GM12872 (cell line): ENCODE measurements around the gene RENBP.

Experiments used
- TF ChIP-seq, protein P1 (sequence below): IDR thresholded peaks from 3 replicates; pipeline ENCODE4 v1.5.1; 2011; ENCODE audit warnings: low read depth, mild to moderate bottlenecking, low read length, moderate library complexity; ENCODE audit not compliant: insufficient read depth

The RENBP gene

DNA sequence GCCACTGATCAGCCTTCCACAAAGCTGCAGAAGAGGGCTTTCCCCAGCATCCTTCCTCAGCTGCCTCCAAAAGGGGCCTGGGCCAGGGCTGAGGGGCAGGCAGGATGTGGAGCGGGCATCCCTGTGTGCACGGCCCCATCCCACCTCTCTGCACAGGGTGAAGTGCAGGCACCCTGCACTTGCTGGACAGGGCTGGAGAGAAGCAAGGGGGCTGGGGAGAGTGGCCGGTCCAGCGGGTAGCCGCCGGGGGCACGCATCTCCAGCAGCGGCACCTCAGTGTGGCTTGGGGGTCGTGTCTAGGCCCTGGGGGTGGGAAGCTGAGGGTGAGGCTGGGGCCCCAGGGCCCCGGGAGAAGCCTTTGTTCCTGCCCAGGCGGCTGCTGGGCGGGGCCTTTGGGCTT is 37.0 kb downstream of the RENBP start:
- TF ChIP-seq, protein P1, sequence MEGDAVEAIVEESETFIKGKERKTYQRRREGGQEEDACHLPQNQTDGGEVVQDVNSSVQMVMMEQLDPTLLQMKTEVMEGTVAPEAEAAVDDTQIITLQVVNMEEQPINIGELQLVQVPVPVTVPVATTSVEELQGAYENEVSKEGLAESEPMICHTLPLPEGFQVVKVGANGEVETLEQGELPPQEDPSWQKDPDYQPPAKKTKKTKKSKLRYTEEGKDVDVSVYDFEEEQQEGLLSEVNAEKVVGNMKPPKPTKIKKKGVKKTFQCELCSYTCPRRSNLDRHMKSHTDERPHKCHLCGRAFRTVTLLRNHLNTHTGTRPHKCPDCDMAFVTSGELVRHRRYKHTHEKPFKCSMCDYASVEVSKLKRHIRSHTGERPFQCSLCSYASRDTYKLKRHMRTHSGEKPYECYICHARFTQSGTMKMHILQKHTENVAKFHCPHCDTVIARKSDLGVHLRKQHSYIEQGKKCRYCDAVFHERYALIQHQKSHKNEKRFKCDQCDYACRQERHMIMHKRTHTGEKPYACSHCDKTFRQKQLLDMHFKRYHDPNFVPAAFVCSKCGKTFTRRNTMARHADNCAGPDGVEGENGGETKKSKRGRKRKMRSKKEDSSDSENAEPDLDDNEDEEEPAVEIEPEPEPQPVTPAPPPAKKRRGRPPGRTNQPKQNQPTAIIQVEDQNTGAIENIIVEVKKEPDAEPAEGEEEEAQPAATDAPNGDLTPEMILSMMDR = no peak

DNA sequence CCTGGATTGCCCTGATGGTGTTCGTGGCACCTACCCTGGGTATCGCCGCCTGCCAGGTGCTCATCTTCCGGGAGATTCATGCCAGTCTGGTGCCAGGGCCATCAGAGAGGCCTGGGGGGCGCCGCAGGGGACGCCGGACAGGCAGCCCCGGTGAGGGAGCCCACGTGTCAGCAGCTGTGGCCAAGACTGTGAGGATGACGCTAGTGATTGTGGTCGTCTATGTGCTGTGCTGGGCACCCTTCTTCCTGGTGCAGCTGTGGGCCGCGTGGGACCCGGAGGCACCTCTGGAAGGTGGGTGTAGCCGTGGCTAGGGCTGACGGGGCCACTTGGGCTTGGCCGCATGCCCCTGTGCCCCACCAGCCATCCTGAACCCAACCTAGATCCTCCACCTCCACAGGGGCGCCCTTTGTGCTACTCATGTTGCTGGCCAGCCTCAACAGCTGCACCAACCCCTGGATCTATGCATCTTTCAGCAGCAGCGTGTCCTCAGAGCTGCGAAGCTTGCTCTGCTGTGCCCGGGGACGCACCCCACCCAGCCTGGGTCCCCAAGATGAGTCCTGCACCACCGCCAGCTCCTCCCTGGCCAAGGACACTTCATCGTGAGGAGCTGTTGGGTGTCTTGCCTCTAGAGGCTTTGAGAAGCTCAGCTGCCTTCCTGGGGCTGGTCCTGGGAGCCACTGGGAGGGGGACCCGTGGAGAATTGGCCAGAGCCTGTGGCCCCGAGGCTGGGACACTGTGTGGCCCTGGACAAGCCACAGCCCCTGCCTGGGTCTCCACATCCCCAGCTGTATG is 38.1 kb downstream of the RENBP start:
- TF ChIP-seq, protein P1 = no peak

DNA sequence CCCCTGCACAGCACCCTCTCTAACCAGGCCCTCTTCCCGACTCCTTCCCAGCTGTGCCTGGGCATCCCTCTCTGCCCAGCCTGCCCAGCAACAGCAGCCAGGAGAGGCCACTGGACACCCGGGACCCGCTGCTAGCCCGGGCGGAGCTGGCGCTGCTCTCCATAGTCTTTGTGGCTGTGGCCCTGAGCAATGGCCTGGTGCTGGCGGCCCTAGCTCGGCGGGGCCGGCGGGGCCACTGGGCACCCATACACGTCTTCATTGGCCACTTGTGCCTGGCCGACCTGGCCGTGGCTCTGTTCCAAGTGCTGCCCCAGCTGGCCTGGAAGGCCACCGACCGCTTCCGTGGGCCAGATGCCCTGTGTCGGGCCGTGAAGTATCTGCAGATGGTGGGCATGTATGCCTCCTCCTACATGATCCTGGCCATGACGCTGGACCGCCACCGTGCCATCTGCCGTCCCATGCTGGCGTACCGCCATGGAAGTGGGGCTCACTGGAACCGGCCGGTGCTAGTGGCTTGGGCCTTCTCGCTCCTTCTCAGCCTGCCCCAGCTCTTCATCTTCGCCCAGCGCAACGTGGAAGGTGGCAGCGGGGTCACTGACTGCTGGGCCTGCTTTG is 38.9 kb downstream of the RENBP start:
- TF ChIP-seq, protein P1 = no peak

DNA sequence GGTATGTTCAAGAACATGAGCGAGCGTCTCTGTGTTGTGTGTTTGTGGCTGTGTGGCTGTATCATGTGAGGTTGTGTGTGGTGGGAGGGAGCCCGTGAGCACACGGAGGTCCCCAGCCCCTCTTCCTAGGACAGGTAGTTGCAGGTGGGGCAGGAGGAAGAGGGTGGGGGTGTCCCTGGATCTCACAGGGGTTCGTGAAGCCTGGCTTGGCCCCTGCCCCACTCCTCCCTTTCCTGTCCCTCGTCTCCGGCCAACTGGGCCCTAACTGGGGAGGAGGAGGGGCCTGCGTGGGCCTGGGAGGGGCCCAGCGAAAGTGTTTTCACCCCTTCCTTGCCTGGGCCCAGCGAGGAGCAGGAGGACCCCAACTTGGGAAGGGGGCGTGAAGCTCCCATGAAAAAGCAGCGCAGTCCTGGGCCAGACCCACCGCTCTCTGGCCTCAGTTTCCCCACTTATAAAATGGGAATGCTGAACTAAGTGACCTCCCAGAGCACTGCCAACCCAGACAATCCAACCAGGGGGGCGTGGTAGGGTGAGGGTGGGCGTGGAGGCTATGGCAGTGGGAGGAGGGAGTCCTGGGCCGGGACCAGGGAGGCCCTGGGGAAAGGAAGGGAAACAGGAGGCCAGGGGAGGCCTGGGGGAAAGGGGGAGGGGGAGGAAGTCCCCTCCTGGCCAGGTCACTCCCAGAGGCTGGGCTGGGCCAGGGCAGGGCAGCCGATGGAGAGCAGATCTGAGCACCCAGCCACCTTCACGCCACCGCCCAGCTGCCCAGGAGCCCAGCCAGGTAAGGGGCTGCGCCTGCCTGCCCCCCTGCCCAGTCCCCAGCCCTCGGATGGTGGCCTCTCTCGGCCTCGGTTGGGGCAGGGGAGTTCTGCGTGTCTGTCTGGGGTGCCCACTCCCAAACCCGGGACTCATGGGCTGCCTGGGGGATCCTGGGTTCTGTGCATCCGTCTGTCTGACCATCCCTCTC is 40.2 kb downstream of the RENBP start, which contains the start of gene AVPR2:
TSS of gene AVPR2 (plus strand) at position 683 of the 967 bp plus-strand sequence. CDS start 473 bp downstream, outside the sequence.
- TF ChIP-seq, protein P1 = no peak

DNA sequence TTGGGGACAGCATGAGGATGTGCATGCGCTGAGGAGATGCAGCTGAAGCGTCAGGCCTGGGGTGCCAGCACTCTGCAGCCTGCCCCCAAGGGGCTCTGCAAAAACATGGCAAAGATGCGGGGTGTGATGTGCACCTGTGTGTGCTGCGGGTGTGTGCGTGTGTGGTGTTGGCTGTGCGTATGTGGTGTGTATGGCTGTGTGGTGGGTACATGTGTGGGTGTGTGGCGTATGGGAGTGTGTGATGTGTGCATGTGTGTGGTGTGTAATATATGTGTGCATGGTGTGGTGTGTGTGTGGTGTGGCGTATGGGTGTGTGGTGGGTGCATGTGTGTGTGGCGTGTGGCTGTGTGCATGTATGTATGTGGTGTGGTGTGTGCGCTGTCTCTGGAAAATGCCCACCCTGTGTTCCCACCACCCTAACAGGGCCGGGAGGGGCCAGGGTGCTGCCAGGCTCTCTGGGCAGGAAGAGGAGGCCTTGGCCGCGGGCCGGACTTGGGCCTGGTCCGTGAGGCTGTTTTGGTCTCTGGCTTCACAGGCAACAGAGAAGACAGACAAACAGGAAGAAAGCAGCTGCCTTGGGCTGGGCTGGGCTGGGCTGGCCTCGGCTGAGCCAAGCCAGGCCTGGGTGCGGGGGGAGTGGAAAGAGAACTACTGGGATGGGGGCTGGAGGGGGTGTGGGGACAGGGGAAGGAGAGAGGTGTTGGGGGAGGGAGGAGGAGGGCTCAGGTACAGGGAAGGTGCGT is 41.0 kb downstream of the RENBP start:
- TF ChIP-seq, protein P1 = no peak

DNA sequence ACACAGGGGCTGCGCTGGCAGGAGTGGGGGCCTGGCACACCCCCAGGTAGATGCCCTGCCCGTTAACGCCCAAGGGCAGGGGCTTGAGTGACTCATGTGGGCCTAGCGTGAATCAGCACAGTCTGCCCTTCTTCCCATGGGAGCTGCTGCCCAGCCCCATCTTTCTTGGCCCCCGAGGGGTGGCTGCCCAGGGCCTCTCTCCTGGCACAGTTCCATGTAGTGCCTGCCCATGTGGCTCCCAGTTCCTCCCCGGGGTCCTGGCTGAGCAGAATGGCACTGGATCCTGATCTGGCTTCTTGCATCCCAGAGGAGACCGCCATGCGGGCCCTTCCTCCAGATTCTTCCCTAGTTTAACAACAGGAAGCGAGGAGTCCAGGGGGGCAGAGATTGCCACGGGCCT is 42.1 kb downstream of the RENBP start:
- TF ChIP-seq, protein P1 = no peak

DNA sequence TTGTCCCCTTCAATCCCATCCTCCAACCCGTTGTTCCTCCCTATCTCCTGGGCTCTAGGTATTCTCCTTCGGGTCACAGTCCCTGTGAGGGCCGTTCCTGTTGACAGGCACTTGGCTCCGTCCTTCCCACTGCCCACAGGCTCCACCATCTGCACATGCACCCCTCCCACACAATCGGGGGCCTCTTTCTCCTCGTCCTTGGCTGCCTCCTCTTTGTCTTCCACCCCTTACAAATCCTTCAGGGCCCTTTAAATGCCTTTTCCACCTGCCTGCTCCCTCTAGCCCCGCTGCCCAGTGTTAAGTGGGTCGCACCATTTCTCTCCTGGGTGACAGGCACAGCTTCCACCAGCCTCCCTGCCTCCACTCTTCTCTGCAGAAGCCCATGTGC is 42.7 kb downstream of the RENBP start:
- TF ChIP-seq, protein P1 = no peak
